Progenitor cell of endocrine pancreas (in vitro differentiated cells): Measurements from ENCODE around the gene PARD3. TPM values are rescaled to one million over a fixed set of nuclear protein-coding genes. Genes with fewer than 3 reads are reported as not detected.
A peak's percentile ranks its signal among the peaks of the same experiment; 100 is the strongest.

Experiments
- DNase-seq: peaks from one replicate; pipeline ENCODE4 v3.0.0; 2021; ENCODE audit warnings: low spot score; ENCODE audit not compliant: unreplicated experiment
- H3K27ac Mint-ChIP-seq: 2 replicates; pipeline ENCODE4 v1.8.0; 2021; ENCODE audit warnings: mild to moderate bottlenecking, moderate library complexity, mixed read lengths
- H3K27me3 Mint-ChIP-seq: 2 replicates; pipeline ENCODE4 v1.8.0; 2021; ENCODE audit warnings: mixed read lengths
- H3K36me3 Mint-ChIP-seq: 2 replicates; pipeline ENCODE4 v1.8.0; 2022; ENCODE audit warnings: mixed read lengths; ENCODE audit not compliant: insufficient read depth
- H3K4me1 Mint-ChIP-seq: 2 replicates; pipeline ENCODE4 v1.8.0; 2021; ENCODE audit warnings: low read depth, mixed read lengths
- H3K4me3 Mint-ChIP-seq: 2 replicates; pipeline ENCODE4 v1.8.0; 2021; ENCODE audit warnings: low read depth, mild to moderate bottlenecking, moderate library complexity, mixed read lengths
- H3K9me3 Mint-ChIP-seq: 2 replicates; pipeline ENCODE4 v1.8.0; 2021; ENCODE audit warnings: low read depth, mixed read lengths
- total RNA-seq: library from RNA; stranded (reverse); gene quantifications from 2 replicates; pipeline ENCODE4 v1.2.1, GENCODE V29; 2021
- TF ChIP-seq, protein P1 (sequence below): fragments of 200-600 bp; sonication (generic); IDR thresholded peaks from one replicate; pipeline ENCODE4 v1.5.0; 2021; ENCODE audit warnings: antibody characterized with exemption, mild to moderate bottlenecking; ENCODE audit not compliant: unreplicated experiment

Gene PARD3
- total RNA-seq, 1 donor from 2014 or later: 85.3 TPM

DNA sequence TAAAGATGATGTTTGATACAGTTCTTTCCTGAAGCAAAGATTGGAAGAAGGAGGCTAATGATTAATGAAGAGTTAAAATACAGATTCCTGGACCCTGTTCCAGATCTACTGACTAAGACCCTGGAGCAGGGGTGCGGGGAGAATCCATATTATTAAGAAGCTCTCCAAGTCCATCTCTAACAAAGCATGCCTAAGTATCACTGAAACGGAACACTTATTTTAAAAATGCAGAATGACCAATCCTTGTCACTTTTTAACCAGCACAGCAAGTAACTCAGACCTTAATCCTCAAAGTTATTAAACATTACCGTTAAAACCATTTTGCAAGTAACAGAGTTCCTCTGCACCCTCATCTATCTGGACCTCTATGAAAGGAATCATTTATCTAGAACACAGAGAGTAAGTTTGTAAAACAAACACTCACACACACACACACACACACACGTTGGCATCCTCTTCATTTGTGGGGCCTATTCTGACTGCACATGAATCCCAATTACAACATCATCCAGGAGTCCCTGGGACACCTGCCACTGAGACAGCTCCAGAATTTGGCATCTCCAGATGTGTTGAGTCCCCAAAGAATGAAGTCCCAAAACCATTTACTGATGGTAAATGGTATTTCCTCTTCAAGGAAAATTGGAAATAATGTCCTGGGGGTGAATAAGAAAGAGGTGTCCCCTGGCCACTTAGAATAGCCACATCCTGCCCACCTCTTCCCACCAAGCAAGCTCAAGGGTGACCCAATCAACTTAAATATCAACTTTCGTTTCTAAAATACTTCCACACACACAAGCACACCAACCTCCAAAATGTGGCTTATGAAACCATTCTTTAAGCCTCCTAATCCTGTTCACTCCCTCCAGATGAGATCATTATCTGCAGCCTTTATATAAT lies 117.5 kb downstream of the PARD3 start:
- Mint-ChIP-seq H3K27me3 (no peaks in the 10 kb centered on the region), H3K27ac (no peak overlapping the region), H3K4me1 (peaks cover 26% of the 10 kb centered on the region), H3K9me3 (no peaks in the 10 kb centered on the region), H3K36me3 (peaks cover 12% of the 10 kb centered on the region), H3K4me3 (no peak overlapping the region)
- TF ChIP-seq, protein P1, sequence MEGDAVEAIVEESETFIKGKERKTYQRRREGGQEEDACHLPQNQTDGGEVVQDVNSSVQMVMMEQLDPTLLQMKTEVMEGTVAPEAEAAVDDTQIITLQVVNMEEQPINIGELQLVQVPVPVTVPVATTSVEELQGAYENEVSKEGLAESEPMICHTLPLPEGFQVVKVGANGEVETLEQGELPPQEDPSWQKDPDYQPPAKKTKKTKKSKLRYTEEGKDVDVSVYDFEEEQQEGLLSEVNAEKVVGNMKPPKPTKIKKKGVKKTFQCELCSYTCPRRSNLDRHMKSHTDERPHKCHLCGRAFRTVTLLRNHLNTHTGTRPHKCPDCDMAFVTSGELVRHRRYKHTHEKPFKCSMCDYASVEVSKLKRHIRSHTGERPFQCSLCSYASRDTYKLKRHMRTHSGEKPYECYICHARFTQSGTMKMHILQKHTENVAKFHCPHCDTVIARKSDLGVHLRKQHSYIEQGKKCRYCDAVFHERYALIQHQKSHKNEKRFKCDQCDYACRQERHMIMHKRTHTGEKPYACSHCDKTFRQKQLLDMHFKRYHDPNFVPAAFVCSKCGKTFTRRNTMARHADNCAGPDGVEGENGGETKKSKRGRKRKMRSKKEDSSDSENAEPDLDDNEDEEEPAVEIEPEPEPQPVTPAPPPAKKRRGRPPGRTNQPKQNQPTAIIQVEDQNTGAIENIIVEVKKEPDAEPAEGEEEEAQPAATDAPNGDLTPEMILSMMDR: no peak
- DNase-seq: no peak

DNA sequence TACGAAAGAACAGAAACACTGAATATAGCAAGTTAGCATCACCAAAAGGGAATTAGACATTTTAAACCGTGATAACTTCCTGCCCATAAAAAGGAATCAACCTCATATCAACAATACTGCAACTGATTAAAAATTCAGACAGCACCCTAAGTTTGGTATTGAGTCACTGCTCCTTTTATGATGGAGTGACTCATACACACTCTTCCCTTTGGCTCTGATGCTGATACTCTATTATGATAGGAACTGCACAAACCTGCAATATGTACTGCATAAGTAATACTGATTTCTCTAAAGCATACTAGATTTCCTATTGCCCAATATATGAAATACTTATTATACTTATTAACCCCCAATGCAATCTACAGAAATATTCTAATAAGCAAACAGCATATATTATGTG lies 118.7 kb downstream of the PARD3 start:
- H3K4me1 Mint-ChIP-seq: peaks cover 23% of the 10 kb centered on the region
- peaks cover 17% of the 10 kb centered on the region for H3K36me3 Mint-ChIP-seq
- H3K9me3 Mint-ChIP-seq: peaks cover 2% of the 10 kb centered on the region
- no peaks in the 10 kb centered on the region for H3K27me3 Mint-ChIP-seq
- H3K27ac Mint-ChIP-seq: no peak overlapping the region
- DNase-seq: no peak
- TF ChIP-seq, protein P1: no peak
- no peak overlapping the region for H3K4me3 Mint-ChIP-seq

DNA sequence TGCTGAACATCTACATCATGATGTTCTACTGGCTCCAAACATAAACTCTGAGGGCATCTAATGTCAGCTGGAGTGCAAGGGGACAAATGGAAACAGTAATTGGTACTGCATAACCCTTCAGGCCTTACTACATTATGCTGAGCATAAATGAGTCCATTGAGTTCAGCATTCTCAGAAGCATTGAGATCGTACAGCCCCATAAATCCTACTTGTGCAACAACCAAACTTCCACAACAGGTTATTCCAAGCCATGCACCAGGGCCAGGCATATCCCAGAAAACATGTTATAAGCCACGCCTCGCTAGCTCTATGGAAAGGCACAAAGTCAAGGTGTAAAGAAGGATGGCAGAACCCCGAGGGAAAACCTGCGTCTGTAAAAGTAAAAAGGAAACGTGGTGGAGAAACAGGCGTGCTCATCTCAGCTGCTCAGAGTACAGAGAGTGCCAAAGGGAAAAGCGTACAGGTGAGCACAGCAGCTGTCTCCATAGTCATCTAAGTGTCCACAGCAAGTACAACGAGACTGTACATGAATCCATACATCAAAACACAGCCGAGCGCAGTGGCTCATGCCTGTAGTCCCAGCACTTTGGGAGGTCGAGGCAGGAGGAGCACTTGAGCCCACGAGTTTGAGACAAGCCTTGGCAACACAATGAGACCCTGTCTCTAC lies 124.6 kb downstream of the PARD3 start:
- no peak for DNase-seq
- H3K4me3 Mint-ChIP-seq: no peak overlapping the region
- H3K27me3 Mint-ChIP-seq: no peaks in the 10 kb centered on the region
- H3K4me1 Mint-ChIP-seq: peaks cover 15% of the 10 kb centered on the region
- H3K27ac Mint-ChIP-seq: peak overlapping the region; percentile 72
- H3K9me3 Mint-ChIP-seq: peaks cover 6% of the 10 kb centered on the region
- TF ChIP-seq, protein P1: no peak
- peaks cover 23% of the 10 kb centered on the region for H3K36me3 Mint-ChIP-seq

DNA sequence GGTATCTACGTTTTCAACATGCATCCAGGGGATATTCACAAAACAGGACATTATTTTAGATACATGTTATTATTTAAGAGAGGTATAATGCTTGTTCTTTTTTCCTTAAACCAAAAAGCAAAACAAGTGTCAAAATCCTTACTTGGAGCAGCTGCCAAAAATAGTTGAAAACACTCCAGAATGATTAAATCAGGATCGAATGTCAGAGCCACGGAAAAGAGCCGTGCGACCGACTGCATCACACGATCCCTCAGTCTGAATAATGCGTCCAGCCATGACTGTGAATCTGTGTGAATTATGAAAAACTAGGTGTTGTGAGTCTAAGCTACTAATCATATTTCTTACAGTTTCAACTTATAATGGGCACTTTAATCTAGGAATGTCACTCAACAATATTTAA lies 126.0 kb downstream of the PARD3 start:
- H3K27ac Mint-ChIP-seq: no peak overlapping the region

More for the DNA sequence above, 126.0 kb downstream of the PARD3 start:
- TF ChIP-seq, protein P1: no peak
- no peak for DNase-seq
- Mint-ChIP-seq H3K27me3 (no peaks in the 10 kb centered on the region), H3K9me3 (peaks cover 6% of the 10 kb centered on the region), H3K4me3 (no peak overlapping the region), H3K36me3 (peaks cover 23% of the 10 kb centered on the region), H3K4me1 (peaks cover 19% of the 10 kb centered on the region)
